T47D (cell line): Measurements from ENCODE around the gene ARL3.
"Not testable (repeated sequence)": the region's sequence is repeated elsewhere in the genome, so short reads cannot be mapped to it uniquely, and the experiment has no call there.

ENCODE experiments used
- DNase-seq, 2 experiments: peaks; one replicate each; pipeline versions ENCODE4 v3.0.0 to v3.0.0-alpha.2; 2011 to 2012; ENCODE audit warnings: low read depth in 1 of 2, low spot score in 1 of 2
- JUND ChIP-seq: IDR thresholded peaks from 2 replicates; pipeline ENCODE4 v1.6.1; 2012; ENCODE audit warnings: low read depth
- in situ Hi-C: cut with HindIII; loops from 2 replicates; pipeline ENCODE4 v1.10.0; 2016; ENCODE audit warnings: low sequenced_read_pairs, low pct_unique_long_range_greater_than_20kb

The ARL3 gene

DNA sequence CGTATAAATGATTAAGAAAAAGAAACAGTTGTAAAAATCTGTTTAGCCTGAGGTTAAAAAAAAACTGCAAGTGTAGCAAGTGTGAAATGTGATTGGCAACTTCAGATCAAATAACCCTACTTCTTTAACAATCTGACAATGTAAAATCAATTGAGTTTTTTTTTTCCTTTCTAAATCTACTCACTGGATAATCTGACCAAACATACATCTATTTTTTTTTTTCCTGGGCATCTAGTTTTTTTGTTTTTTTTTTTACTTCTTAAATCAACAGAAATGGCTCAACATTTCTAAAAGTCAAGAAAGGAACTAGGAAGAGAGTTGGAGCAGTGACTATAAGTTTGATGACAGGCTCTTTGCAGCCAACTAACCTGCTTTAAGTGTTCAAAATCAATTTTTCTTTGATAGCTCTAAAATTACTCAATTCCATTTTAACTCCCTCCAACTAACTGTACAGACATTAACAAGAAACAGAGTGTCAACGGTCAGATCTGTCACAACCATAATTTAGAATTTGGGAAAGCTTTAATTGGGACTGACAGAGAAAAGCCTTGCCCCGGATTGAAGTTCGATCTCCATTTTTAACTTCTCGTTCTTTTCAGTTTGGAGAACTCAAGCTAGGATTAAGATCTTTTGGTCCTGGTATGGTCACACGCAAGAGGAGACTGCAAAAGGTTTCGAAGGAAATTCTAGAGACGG lies 1.2 kb downstream of the ARL3 start:
- in situ Hi-C loops = no loop called here
- no peak for TF ChIP-seq JUND
- DNase-seq = no peak

DNA sequence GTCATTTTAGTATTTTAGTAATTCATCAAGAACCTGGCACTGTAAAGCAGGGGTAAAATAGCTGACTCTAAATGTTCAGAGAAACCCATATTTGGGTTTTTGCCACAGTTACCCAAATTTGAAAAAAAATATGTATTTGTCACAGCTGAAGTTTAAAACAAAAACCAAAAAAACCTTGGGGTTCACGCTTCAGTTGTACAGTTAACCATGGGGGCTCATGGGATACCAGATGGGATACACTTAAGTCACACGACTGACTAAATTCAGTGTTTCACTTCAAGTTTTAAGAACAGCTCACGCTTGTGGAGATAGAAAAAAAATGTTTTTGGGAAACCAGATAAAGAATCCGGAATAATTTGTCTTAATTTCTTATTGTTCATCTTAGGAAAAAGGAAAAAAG lies 2.1 kb downstream of the ARL3 start:
- DNase-seq = no peak
- in situ Hi-C loops = no loop called here
- no peak for TF ChIP-seq JUND

DNA sequence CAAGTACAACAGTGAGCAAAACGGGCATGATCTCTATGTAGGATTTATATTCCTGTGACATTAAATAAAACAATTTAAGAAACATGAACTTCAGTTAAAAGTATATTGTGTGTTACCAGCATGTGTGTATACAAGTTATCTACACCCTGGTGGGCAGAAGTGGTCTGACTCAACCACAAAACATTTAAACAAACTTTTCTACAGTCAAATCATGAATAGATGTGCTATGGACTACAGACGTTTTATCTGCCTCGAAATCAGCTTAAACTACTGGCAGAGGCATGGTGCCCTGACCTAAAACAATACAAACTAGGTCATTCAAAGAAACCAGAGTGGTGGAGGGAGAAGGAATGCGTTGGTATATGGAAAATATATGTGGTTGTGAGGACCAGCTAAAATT lies 3.6 kb downstream of the ARL3 start:
- TF ChIP-seq JUND = peak; percentile 96; the same call in 1 of the 2 replicates
- DNase-seq = peak in 1 of 2 experiments; percentile 97
- in situ Hi-C loops = no loop called here

DNA sequence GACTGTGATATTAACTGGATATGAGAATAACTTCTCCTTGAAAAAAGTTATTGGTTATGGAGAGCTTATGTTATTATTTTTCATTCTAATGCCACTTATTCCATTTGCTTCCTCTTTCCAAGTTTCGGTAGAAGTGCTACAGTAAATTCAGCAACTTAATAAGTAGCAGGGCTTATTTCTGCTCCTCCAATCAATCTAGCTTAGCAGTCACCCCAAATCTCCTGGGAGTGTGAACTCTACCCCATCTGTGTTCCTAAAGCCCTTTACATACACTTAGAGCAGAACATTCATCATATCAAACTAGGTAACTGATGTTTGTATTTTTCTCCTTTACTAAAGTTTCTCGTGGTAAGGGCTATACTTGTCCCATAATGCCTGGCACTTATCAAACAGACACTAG lies 8.7 kb downstream of the ARL3 start:
- in situ Hi-C loops = no loop called here
- no peak for TF ChIP-seq JUND
- DNase-seq = no peak

DNA sequence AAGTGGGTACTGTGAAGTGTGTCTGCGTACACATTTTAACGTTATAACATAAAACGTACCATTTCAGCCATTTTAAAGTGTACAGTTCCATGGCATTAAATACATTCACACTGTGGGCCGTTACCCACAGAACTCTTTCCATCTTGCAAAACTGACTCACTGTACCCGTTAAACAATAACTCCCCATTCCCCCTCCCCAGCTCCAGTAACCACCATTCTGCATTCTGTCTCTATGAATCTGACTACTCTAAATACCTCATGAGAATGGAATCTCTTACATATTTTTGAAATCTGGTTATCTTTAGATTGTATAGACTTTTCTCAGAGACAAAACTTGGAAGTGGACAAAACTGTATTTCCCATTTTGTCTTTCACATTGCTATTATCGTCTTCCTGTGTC lies 9.3 kb downstream of the ARL3 start:
- TF ChIP-seq JUND = no peak
- DNase-seq = no peak
- in situ Hi-C loops = no loop called here

DNA sequence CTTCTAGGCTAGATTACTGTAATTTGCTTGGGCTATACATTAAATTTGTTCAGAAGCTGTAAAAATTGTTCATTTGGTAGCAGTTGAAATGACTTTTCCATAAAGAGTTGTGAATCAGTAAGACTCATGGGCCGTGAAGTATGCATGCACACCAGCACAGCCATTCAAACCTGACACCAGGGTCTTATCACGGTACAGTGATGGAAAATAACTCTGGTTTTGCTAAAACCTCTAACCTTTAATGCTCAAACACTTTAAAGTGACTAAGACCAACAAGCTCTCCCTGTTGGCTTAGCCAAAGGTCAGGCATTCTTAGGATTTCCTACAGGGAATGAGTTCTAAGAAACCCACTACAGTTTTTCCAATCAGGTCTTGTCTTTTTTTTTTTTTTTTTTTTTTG lies 11.5 kb downstream of the ARL3 start:
- in situ Hi-C loops = no loop called here
- TF ChIP-seq JUND = no peak
- DNase-seq = no peak

DNA sequence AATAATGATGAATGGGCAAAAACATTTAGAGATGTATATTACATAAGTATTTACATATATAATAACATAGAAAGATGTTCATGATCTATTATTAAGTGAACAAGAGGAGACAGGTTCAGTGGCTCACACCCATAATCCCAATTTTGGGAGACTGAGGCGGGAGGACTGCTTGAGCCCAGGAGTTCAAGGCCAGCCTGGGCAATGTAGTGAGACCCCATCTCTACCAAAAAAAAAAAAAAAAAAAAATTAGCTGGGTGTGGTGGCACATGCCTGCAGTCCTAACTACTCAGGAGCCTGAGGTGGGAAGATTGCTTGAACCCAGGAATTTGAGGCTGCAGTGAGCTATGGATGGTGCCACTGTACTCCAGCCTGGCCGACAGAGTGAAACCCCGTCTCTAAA lies 12.4 kb downstream of the ARL3 start:
- no peak for DNase-seq
- in situ Hi-C loops = no loop called here

DNA sequence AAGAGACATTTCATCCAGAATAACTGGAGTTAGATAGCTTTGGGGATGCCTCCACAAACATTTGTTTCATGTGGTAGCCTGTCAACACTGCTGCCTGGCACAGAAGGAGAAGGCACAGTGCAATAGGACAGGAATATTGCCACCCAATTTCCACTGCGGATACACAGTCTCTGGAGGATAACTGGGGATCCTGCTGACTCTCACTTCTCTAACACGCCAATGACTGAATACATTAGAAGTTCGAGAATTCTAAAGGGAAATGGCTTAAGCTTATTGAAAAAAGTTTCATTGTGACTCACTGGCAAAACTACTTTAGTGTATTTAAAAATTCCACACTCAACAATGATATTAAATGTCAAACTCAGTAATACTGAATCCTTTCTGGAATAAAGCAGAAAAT lies 12.9 kb downstream of the ARL3 start:
- in situ Hi-C loops = no loop called here
- DNase-seq = no peak
- TF ChIP-seq JUND = no peak

More for the DNA sequence above, 12.4 kb downstream of the ARL3 start:
- no peak for TF ChIP-seq JUND

DNA sequence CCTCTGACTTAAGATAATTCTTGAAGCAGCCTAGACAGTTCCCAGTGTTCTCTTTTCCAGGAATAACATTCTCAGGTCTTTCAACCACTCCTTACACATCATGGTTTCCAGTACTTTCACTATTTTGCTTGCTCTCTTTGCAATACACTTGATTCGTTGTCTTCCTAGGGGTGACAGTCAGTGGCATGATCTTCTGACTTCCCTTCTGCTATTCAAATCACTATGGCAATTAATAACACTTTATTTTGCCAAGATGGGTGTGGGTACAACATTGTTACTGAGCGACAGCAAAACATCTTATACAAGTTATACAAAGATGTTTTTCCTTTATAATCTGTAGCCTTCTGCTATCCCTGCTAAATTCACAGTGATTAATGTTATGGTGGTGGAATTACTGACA lies 15.3 kb downstream of the ARL3 start:
- no peak for DNase-seq
- no peak for TF ChIP-seq JUND
- in situ Hi-C loops = no loop called here

DNA sequence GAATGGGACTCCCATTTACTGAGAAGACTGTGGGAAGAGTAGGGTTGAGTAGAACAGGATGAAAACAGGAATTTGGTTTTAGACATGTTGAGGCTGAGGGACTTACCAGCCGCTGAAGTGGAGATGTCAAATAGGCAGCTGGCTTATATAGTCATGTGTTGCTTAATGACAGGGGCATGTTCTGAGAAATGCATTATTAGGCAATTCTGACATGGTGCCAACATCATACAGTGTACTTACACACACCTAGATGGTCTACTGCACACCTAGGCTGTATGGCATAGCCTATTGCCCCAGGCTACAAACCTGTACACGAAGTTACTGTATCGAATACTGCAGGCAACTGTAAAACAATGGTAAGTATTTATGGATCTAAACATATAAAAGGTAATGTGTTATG lies 17.5 kb downstream of the ARL3 start:
- no peak for DNase-seq
- TF ChIP-seq JUND = no peak
- in situ Hi-C loops = no loop called here

DNA sequence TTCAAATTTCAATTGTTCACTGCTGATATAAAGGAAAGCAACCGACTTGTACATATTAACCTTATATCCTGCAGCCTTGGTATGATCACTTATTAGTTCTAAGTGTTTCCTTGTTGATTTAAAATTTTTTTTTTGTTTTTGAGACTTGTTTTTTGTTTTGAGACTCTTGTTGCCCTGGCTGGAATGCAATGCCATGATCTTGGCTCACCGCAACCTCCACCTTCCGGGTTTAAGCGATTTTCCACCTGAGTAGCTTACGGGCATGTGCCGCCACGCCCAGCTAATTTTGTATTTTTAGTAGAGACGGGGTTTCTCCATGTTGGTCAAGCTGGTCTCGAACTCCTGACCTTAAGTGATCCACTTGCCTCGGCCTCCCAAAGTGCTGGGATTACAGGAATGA lies 18.8 kb downstream of the ARL3 start:
- in situ Hi-C loops, DNase-seq: not testable (repeated sequence)

DNA sequence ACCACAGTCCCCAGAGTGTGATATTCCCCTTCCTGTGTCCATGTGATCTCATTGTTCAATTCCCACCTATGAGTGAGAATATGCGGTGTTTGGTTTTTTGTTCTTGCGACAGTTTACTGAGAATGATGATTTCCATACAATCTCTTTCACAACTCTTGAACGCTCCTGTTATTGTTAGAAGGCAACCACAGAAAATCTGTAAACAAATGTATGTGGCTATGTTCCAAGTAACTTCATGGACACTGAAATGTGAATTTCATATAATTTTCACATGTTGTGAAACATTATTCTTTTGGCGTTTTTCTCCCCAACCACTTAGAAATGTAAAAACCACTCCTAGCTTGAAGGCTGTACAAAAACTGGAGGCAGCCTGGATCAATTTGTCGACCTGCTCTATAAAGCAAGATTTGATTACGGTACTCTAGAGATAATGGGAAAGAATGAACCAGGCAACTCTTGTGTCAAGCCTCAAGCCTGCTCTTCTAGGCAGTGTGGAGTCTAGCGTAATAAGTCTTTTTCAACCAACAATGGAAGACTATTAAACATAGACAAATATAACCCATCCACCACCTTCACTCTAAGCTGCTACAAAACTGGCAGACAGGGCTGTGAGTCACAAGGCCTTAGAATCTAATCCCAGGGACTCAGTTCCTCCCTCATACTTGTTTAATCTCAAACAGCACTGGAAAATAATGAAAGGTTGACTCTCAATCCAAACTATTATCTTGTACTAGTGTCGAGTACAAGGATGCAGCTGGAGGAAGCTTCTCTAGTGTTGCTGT lies 22.7 kb downstream of the ARL3 start:
- in situ Hi-C loops = no loop called here
- TF ChIP-seq JUND = no peak
- no peak for DNase-seq

DNA sequence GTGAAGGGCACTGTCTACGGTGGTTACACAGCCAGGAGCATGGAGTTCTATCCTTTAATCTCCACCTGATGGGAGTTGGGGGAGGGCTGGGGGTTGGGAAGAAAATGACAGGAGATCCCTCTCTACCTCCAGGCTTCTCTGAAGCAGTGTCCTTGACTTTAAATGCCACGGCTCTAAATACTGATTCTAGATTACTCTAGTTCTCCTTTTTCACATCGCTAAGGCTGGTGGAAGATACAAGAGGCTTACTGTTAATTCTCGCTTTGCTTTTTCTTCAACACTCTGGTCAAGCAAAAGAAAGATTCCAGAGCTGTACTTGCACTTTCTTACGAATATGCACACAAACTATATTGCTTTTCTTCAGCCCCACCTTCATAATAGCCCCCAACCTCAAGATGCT lies 30.5 kb downstream of the ARL3 start:
- in situ Hi-C loops = no loop called here
- no peak for DNase-seq
- TF ChIP-seq JUND = no peak

DNA sequence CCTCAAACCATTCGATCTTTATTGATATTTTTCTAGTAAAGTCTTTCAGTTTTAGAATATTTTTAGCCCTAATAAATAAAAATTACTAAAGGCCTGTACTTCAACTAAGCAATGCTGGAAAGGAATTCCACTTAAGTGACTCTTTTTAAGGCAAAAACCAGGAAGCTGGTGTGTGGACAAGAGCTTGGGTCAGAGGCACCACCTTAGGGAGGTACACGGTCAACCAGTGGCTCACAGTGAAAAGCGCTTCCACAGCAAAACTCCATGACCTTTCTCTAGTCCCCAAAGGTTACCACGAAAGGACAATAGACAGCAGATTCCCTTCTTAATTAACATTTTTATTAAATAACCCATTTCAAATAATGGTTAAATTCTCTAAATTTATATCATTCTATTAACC lies 31.2 kb downstream of the ARL3 start:
- no peak for DNase-seq
- TF ChIP-seq JUND = no peak
- in situ Hi-C loops = no loop called here
